22Rv1 (cell line): ENCODE data around the gene CFAP74.

Source experiments
- CTCF ChIP-seq: fragments of 450-650 bp; IDR thresholded peaks from 2 replicates; pipeline ENCODE4 v1.5.1; 2017; ENCODE audit warnings: mild to moderate bottlenecking
- ZFX ChIP-seq: fragments of 450-650 bp; IDR thresholded peaks from 2 replicates; pipeline ENCODE4 v1.6.1; 2017; ENCODE audit warnings: antibody characterized with exemption, borderline replicate concordance

- TF ChIP-seq CTCF: no peak
- TF ChIP-seq ZFX: no peak
These were observed 101.8 kb downstream of the CFAP74 start for GRCh38 chr1:1901641-1902294.
